Putamen (tissue), 1 donor: ENCODE measurements around the gene CDK5RAP2.
"Not testable (repeated sequence)": the region's sequence is repeated elsewhere in the genome, so short reads cannot be mapped to it uniquely, and the experiment has no call there.

Experiments
- DNase-seq: peaks from one replicate; pipeline ENCODE4 v3.0.0-alpha.2; 2016; ENCODE audit warnings: low spot score

Gene CDK5RAP2

DNA sequence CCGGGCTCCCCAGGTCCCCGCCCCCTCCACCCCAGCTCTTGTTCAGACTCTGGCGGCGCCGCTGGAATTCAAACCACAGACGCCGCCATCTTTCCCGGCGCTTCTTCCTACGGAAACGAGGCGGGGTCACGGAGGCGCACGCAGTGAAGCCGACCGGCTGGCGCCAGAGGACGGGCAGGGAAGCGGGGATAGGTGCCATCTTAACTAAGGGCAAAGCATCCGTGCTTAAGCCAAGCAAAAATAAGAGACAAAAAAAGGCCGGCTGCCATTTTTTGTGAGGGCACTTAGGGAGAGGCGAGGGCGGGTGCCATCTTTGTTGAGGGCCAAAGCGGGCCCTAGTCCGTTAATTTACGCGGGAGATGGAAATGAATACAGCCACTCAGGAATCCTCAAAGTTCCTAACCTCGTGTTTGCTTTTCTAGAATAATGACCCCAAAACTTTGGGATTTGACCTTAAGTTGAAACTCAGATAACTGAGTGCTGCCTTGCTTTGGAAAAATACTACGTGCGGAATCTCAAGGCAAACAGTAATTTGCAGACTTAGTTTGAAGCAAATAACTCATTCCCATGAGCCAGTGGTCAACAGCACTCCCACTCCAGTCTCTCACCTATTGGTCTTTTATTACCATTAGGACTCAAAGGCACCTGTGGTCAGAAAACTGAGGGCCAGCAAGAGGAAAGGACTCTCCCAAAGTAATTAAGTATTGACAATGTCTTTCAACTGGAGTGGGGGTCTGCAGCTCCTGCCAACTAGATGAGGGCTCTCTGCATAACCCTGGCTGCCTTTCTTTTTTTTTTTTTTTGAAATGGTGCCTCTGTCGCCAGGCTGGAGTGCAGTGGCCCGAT is at the start of gene CDK5RAP2:
Gene CDK5RAP2 (minus strand): TSS at position 117 of the 846 bp plus-strand sequence. CDS start 189 bp downstream, outside the sequence.
- peak; percentile 99 for DNase-seq

- not testable (repeated sequence) for DNase-seq
These were observed 49.0 kb upstream of the CDK5RAP2 start for GRCh38 chr9:120628925-120629497.

- DNase-seq = peak; percentile 57
These were observed 48.4 kb upstream of the CDK5RAP2 start for GRCh38 chr9:120628207-120628924.

GRCh38 chr9:120627073-120627472 is 47.1 kb upstream of the CDK5RAP2 start:
- no peak for DNase-seq

- DNase-seq = peak; percentile 39
These were observed 46.5 kb upstream of the CDK5RAP2 start for GRCh38 chr9:120626512-120626911.

DNA sequence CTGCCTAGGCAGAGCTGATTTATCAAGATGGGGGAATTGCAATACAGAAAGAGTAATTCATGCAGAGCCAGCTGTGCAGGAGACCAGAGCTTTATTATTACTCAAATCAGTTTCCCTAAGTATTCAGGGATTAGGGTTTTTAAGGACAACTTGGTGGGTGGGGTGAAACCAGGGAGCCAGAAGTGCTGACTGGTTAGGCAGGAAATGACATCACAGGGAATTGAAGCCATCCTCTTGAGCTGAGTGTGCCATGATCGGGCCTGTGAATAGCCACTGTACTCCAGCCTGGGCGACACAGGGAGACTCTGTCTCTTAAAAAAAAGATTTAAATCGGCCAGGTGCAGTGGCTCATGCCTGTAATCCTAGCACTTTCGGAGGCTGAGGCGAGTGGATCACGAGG is 45.3 kb upstream of the CDK5RAP2 start:
- no peak for DNase-seq

GRCh38 chr9:120622790-120623189 is 42.8 kb upstream of the CDK5RAP2 start:
- no peak for DNase-seq

- DNase-seq = no peak
These were observed 42.0 kb upstream of the CDK5RAP2 start for GRCh38 chr9:120621941-120622340.

DNA sequence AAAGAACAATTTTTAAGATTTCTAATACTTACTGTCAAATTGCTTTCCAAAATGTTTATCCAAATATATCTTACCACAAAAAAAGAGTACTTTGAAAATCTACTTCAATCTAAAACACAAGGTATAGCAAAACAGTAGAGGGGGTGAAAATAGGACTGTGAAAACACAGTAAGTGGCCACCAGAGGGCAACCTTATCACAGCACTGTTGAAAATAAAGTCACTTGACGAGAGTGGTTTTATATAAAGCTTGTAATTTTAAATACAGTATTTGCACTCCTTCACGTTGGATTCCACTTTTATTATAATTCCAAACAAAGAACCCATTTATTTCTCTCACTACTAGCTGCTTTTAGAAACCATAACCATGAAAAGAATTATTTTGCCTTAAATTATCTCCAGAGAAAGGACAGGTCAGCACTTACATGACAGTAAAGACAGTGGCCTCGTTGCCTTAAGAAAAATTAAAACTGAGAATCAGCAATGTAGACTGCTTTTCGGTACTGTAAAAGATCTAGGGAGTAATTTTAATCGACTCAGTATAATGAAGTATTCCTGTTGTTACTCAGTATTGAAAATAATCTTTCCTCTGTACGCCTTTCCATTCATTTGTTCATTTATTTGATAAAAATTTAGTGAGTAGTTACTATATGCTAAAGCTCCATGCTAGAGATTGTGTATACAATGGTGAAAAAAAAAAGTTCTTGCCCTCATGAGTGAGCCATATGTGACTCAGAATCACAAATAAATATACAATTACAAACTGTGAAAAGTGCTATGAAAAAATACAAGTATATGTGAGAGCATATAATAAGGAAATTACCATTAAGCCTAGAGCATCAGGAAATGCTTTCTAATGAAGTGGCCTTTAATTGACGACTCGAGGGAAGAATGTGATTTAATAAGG is 40.0 kb upstream of the CDK5RAP2 start:
- peak; percentile 82 for DNase-seq

DNA sequence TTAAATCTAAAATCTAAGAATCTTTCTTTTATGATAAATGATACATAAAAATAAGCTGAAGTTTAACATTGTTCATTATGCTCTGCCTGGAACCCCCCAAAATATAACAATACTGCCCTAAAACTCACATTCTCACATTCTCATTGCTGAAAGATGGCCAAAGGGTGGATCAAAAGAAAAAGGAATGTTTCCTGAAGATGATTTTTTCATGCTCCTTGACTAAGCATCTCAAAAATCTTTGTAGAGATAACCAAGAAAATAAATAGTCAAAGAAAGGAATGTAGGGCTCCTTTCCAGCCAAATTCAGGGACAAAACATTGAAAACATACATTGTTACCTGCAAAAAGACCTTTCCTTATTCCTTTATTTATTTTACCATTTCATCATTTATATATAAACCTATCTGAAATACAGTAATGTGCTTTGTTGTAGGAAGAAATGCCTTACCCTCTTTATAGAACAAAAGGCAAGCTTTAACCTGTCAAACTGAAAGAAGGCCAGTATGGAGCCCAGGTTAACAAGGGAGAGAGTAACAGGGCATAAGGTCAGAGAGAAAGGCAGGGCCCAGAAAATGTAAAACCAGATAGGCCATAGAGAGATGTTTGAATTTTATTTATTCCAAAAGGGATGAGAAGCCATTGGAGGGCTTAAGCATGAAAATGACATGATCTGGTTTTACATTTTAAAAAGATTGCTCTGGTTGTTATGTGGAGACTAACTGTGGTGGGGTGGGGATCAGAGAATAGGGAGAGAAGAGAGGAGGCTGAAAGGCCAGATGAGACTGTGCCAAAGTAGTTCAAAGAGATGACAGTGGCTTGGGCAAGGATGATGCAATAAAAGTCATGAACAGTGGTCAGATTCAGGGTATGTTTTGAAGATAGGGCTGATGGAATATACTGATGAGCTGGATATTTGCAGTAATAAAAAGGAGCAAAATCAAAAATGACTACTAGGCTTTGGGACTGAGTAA is 37.3 kb upstream of the CDK5RAP2 start:
- DNase-seq = no peak

DNA sequence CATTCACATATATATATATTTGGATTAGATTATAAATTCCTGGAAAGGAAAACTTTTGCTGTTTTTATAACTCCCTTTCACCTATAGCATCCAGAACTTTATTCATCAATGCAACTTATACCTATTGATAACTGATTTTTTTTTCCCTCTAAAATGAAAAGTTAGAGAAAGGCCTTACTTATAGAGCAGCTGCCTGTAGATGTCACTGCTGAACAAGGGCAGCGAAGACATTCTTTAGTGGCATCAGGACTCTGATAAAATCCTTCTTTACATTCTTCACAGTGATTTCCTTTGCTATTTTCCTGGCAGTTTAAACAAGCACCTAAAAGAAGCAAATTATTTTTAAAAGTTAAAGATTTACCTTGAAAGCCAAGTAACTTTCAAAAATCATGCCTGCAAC is 32.3 kb upstream of the CDK5RAP2 start:
- DNase-seq = no peak

DNA sequence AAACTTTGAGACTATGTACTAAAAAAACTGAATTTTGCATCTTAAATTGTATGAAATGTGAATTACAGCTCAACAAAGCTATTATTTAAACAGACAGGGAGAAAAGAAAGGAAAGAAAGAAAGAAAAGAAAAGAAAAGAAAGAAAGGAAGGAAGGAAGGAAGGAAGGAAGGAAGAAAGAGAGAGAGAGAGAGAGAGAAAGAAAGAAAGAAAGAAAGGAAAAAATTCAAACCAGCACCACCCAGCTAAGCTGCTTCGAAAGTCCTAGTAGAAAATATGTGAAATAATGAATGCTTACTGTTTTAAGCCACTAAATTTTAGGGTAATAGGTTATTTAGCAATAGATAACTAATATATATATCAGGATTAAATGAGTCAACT is 31.7 kb upstream of the CDK5RAP2 start:
- DNase-seq = no peak

DNA sequence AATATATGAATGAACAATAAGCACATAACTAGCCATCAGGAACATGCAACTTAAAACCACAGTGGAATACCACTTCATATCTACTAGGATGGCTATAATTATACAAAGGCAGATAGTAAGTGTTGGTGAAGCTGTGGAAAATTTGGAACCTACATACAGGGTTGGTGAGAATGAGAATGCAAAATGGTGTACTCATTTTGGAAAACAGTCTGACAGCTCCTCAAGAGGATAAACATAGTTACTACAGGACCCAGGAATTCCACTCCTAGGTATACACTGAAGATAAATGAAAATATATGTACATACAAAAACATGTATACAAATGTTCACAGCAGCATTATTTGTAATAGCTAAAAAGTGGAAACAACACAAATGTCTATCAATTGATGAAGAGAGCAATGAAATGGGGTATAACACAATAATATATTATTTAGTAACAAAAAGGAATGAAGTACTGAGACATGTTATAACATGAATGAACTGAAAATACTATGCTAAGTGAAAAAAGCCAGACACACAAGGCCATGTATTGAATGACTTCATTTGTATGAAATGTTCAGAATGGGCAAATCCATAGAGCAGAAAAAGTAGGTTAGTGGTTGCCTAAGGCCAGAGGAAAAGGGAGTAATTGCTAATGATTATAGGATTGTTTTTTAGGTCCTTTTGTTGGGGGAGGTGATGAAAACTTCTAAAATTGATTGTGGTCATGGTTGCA is 31.2 kb upstream of the CDK5RAP2 start:
- no peak for DNase-seq

DNA sequence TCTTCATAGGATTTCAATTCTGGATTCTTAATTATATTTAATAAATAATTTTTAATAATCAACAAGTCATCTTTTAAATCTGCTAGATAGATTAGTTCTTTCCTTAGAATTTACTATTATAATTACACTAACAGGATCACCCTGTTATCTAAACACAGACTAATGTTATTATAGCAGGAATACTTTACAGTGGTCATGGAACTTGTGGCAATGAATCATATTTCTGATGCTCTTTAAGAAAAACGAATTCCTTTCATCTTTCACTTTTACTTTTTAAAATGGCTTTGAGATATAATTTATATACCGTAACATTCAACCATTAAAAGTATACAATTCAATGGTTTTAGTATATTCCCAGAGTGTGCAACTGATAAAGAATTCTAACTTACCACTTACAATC is 29.7 kb upstream of the CDK5RAP2 start:
- no peak for DNase-seq

GRCh38 chr9:120608421-120608820 is 28.5 kb upstream of the CDK5RAP2 start:
- DNase-seq = no peak

GRCh38 chr9:120603591-120603990 is 23.6 kb upstream of the CDK5RAP2 start:
- no peak for DNase-seq

DNA sequence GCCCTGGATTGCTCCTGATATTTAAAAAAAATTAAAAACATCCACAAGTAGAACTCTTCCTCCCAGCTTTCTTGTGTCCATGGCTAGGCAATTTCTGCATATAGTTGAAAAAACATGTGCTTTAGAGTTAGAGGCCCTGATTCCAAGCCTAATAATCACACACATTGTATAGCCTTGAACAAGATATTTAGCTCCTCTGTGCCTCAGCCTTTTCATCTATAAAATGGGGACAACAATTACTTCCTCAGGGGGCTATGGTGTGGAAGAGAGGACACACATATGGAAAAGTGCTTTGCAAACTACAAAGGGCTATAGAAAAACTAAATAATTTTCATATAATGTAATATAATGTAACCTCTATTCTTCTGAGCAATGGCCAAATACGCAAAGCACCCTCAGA is 23.0 kb upstream of the CDK5RAP2 start:
- DNase-seq = no peak

- no peak for DNase-seq
These were observed 13.9 kb upstream of the CDK5RAP2 start for GRCh38 chr9:120593955-120594277.

DNA sequence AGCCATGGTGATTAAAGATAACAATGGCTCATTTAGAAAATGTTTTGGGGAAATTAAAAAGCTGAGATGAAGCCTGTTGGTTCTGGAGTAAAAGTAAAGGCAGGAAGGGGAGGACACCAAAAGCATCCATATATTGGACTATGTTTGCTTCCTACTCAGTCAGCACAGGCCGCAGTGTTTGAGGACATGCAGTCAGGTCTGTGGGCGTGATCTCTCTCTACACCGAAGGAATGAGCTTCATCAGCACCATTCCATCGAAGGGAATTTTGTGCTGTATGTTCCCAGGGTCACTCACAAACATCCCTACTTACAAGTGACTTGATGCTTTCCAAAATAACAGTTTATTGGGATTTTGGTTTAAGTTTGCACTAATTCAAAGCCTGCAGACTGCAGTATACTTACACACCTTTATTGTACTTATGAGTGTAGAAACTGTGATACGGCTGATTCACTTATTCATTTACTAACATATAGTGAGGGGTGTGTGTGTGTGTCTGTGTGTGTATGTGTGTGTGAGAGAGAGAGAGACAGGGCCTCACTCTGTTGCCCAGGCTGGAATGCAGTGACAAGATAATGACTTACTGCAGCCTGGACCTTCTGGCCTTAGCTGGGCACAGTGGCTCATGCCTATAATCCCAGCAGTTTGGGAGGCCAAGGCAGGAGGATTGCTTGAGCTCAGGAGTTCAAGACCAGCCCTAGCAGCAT is 13.4 kb upstream of the CDK5RAP2 start:
- DNase-seq = no peak

- no peak for DNase-seq
These were observed 12.2 kb upstream of the CDK5RAP2 start for GRCh38 chr9:120592210-120592609.
